Measurements from ENCODE around the gene CD84.

DNA sequence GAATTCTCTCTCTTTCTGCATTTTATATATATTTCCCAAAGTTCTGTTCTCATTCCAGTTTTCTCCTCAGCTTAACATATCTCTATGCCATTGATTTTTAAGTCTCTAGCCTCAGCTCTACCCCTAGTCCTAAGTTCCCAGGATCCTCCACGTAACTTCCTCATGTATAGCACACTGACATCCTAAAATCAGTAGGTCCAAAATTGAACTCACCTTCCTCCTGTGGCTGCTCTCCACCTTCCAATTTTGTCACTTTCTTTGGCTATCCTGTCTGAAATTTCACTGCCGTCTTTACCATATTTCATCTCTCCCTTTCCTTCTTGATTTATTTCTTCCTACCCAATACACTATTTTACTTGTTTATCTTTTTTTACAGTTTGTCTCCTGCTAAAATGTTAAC, 57.7 kb downstream of the CD84 start:
- TF ChIP-seq, protein P1, sequence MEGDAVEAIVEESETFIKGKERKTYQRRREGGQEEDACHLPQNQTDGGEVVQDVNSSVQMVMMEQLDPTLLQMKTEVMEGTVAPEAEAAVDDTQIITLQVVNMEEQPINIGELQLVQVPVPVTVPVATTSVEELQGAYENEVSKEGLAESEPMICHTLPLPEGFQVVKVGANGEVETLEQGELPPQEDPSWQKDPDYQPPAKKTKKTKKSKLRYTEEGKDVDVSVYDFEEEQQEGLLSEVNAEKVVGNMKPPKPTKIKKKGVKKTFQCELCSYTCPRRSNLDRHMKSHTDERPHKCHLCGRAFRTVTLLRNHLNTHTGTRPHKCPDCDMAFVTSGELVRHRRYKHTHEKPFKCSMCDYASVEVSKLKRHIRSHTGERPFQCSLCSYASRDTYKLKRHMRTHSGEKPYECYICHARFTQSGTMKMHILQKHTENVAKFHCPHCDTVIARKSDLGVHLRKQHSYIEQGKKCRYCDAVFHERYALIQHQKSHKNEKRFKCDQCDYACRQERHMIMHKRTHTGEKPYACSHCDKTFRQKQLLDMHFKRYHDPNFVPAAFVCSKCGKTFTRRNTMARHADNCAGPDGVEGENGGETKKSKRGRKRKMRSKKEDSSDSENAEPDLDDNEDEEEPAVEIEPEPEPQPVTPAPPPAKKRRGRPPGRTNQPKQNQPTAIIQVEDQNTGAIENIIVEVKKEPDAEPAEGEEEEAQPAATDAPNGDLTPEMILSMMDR (IDR thresholded peaks at IDR 0.05) = no peak
- TF ChIP-seq POLR2AphosphoS5 (IDR thresholded peaks at IDR 0.05; ENCODE audit: insufficient read depth in 1 of 2, low read depth in 1 of 2) (no peak), POLR2A (IDR thresholded peaks at IDR 0.05) (no peak)
